HG03521 (cell line): ENCODE results near the gene ZBTB8A.
"Not testable (repeated sequence)": the region's sequence is repeated elsewhere in the genome, so short reads cannot be mapped to it uniquely, and the experiment has no call there.

Source experiments
- ATAC-seq: cut with Tn5 transposase; IDR thresholded peaks from one replicate; pipeline ENCODE4 v1.9.1; 2021; ENCODE audit warnings: mild to moderate bottlenecking, moderate library complexity; ENCODE audit not compliant: unreplicated experiment

The ZBTB8A gene

DNA sequence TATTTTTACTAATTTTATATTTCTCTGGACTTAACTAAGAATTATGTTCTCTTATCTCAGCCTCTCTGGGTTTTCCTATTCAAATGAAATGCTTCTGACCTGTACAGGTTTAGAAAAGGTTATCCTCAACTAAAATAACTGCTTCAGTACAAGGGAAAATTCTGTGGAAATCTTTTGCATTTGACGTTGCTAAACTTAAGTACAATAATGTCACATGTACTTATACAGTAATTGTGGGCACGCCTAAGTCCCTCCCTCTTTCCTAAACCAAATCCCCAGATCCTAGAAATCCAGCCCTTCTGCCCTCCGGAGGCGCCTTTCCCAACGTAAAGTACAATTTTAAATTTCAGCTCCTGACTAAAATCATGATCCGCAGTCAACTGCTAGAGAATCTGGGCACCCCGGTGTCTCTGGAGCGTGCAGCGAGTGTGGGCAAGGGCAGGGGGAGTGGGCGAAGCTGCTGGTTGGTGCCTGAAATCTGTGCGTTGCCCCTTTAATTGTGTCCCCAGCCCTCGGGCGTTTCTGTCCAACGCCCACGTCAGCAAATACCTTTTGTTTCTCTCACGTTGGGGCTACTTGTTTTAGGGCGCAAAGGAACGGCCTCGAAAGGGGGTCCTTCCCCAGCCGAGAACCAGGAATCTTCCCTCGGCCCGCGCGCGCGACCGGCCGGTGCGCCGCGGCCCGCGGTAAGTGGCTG is at the start of gene ZBTB8A:
TSS of gene ZBTB8A (plus strand) at position 541 of the 697 bp plus-strand sequence. CDS start 53,505 bp downstream, outside the sequence.
- no peak for ATAC-seq

DNA sequence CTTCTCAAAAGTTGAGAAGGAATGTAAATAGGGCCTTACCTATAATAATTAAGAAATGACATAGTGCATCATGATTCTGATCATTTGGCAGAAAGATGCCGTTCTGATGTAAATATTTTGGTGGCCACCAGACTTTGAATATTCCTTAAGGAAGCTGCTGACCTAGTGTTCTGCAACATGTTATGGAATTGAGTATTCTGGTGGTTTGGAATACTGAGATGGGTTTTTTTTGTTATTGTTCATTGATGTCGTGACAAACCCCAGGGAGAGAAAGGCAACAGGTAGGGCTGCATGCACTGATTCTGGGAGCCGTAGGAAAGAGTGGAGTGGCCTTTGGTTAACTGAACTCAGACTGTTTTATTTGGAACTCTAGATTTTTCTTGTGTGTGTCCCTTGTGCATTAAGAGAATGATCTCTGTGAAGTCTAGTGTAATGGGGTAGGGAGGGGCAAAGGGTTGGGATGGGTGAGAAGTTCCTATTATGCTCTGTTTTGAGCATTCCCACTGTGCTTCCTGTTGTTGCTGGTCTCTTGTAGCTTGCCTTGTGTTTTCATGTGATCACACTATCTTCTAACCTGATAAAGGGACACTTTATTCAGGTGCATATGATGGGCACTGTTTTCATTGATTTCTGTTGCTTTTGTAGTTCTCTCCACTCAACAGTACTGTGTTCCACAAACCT is 49.3 kb upstream of the ZBTB8A start:
- no peak for ATAC-seq

DNA sequence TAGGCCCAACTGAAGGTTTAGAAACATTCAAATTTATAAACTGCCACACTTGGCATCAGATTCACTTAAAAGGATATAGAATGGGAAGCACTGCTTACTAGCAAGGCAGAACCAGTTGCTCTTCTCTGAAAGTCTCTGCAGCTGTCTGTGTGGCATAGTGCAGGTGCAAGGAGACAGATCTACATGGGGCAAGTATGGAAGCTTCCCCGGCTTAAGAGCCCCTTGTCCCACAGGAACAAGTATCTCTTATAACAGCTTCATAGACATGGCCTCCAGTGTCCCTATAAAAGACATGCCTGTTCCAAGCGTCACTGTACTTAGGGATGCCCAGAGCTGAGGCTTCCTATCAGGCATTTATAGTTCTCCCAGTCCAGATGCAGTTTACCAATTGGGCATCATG is 47.8 kb upstream of the ZBTB8A start:
- no peak for ATAC-seq

DNA sequence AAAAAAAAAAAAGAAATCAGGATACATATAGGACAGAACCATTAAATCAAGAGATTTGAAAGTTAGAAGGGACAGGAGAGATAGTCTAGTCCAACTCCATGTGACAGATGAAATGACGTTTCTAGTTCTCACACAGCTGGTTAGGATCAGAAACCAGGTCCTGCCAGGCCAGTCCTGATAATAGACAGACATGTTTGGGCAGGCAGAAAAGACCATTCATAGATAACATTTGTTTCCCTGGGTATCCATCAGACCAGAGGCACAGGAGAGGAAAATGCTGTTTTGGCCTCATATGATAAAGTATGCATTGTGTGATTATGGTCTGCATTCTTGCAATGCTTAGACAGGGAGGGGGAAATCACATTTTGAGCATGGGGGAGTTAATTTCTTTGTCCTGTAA is 45.0 kb upstream of the ZBTB8A start:
- ATAC-seq, result no peak

DNA sequence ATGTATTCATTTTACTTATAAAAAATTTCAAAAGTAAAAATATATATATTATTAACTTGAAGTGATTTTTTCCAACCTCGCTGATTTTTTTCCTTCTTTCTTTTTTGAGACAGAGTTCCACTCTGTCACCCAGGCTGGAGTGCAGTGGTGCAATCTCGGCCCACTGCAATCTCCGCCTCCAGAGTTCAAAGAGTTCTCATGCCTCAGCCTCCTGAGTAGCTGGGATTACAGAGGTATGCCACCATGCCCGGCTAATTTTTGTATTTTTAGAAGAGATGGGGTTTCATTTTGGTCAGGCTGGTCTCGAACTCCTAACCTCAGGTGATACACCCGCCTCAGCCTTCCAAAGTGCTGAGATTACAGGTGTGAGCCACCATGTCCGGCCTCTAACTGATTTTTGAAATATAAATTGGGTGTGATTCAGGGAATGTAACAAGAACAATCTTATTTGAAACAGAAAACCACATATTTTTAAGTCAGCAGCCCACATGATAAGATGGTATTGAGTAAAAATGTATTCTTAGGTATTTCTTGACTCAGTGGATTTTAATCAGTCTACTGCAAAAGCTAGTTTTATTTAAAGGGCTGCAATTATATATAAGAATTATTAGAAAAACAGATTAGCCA is 44.4 kb upstream of the ZBTB8A start:
- no peak for ATAC-seq

DNA sequence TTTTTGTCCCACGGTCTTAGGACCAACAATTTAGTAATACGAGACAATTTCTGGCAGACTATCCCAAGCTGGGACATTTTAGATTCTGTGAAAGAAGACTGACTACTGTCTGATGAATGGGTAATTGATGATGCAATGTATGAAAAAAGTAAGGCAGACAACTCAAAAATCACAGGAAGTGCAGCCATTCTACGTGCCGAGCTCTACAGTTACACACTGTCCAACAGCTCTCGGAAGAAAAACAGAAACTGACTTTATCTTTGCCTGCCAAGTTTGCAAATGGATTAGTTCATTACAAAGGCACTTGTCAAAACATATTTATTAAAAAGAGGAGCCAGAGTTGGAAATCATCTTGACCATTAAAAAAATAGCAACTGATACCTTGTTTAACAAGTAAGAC is 43.1 kb upstream of the ZBTB8A start:
- no peak for ATAC-seq

DNA sequence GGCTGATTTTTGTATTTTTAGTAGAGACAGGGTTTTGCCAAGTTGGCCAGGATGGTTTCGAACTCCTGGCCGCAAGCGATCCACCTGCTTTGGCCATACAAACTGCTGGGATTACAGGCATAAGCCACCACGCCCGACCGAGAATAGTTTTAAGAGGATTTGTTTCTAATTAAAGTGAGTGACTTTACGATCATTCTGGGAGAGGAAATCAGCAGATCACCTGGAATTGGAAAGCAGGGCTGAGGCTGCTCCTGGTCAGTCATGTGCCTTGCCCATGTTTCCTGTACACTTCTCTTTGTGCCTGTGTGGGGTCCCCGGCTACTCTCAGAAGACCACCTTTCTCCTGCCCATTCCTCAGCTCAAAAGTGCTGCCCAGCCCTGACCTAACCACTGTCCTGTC is 40.5 kb upstream of the ZBTB8A start:
- ATAC-seq, result no peak

DNA sequence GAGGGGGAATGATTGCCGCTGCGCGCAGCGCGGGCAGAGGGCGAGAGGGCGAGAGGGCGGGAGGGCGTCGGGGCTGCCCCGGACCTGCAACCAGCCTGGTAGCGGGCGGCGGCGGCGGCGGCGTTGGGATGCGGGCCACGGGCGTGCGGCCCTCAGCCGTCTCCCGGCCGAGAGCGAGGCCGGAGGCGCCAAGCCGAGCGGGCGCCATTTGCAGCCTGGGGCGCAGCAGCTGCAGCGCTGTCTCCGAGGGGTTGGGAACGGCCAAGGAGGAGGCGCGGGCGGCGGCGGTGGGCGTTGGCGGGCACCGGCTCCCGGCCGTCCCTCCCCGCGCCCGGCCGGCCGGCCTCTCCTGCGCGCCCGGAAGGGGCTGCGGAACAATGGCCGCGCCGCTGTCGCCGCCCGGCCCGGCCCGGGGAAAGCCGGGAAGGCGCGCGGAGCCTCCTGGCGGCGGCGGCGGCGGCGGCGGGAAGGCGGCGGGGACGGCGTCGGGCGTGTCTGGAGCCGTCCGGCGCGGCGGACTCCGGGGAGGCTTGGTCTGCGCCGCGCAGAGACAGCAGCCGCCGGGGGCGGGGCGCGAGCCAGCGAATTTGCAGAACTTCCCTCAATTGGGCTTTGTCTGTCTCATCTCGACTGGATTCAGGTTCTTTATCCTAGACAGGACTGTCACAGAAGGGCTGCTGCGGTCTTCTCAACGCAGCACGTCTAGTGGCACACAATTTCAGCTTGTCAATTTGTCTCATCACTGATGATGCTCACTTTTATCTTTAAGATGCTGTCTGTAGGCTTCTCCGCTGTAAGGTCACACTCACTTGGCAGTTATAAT is 38.6 kb upstream of the ZBTB8A start:
- ATAC-seq, result no peak

DNA sequence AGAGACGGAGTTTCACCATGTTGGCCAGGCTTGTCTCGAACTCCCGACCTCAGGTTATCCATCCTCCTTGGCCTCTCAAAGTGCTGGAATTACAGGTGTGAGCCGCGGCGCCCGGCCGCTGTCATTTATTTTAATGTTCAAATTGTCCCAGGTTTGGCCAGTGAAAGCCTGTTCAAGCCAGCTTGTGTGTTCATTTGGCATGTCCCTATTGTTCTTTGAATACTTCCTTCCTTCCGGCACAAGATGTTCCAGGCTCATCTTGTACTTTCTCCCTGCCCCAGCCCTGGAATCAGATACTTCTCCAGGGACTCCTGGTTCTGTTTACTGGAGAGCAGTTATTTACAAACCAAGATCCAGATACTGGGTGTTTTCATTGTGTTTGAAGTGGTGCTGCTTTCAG is 37.4 kb upstream of the ZBTB8A start:
- no peak for ATAC-seq

DNA sequence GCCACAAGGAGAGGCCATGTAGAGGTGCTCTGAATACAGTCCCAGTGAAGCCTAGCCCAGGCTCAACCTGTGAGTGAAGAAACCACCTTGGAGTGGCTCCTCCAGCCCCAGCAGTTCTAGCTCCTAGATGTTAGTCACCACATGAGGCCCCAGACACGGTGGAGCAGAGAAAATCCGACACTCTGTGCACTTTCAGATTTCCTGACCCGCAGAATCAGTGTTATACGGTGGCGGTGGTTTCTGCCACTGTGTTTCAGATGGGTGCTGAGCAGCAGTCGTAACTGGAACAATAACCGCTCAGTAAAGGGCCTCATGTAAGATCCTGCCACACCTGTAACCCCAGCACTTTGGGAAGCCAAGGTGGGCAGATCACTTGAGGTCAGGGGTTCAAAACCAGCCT is 36.1 kb upstream of the ZBTB8A start:
- no peak for ATAC-seq

DNA sequence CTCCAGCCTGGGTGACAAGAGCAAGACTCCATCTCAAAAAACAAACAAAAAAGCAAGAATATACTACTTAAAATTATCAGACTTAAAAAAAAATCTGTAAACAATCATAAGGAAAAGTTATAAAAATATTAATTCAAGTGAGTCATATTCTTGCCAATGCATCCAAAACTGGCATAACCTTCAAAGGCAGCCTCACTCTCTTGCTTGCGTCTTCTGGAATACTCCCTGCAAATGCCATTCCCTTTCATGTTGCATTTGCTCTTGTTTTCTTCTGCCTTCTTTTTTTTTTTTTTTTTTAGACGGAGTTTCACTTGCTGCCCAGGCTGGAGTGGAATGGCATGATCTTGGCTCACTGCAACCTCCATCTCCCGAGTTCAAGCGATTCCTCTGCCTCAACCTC is 32.2 kb upstream of the ZBTB8A start:
- ATAC-seq, result no peak

DNA sequence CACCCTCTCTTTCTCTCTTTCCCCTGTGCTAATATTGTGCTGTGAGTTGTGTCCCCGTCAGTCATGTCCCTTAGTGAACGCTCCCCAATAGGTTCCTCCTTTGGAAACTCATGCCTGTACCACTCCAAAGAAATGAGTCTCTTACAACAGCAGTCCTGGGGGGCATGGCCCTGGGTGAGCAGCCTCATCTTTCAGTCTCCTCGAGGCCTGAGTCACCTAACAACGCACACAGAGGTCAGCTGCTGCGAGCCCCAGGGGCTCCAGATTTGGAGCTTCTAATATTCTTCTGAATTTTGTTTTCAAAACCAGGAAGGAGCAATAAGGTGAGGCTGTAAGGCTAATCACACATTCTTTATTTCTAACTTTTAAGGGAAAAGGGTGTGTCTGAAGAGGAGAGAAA is 30.5 kb upstream of the ZBTB8A start:
- ATAC-seq, result no peak

DNA sequence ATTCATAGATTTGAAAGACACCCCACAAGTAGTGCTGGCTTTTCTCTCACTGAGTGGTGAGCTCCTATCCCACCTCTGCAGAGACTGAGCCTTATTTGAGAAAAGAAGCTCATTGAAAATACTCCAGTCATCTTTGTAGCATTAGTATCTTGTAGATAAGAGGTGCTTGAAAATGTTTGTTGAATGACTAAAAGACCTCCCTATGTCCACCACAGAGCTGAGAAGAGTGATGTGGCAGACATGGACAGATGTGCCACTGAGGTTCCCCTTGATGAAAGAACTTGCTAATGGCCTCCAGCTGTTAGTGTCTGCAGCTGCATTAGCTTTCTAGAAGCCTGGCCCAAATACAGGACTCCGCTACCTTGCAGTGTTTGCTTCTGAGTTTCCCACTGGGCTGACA is 29.3 kb upstream of the ZBTB8A start:
- ATAC-seq, result no peak

DNA sequence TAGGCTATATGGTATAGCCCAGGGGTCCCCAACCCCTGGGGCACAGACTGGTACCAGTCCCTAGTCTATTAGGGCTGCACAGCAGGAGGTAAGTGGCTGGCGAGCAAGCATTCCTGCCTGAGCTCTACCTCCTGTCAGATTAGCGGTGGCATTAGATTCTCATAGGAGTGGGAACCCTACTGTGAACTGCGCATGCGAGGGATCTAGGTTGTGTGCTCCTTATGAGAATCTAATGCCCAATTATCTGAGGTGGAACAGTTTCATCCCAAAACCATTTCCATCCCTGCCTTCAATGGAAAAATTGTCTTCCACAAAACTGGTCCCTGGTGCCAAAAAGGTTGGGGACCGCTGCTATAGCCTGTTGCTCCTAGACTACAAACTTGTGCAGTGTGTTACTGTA is 22.8 kb upstream of the ZBTB8A start:
- ATAC-seq, result no peak

DNA sequence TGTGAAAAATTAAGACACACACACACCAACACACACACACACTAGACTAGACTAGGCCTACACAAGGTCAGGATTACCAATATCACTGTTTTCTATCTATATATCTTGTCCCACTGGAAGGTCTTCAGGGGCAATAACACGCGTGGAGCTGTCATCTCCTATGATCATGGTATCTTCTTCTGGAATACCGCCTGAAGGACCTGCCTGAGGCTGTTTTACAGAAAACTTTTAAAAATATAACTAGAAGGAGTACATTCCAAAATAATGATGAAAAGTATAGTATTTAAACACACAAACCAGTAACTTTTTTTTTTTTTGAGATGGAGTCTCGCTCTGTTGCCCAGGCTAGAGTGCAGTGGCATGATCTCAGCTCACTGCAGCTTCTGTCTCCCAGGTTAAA is 20.3 kb upstream of the ZBTB8A start:
- no peak for ATAC-seq

DNA sequence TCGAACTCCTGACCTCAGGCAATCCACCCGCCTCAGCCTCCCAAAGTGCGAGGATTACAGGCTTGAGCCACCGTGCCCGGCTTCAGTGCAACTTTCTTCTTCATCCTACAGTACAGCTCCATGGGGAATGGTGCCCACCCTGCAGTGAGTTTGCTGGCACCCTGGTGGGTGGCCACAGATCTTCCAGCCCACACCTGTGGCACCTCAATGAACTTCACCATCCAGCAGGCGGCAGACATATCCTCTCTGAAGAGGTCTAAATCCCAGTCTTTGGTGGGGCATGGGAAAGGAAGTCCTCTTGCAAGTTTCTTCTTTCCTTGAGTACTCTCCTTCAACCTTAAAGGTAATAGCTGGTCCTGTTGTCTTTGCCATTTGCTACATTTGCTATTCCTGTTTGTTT is 18.1 kb upstream of the ZBTB8A start:
- no peak for ATAC-seq

DNA sequence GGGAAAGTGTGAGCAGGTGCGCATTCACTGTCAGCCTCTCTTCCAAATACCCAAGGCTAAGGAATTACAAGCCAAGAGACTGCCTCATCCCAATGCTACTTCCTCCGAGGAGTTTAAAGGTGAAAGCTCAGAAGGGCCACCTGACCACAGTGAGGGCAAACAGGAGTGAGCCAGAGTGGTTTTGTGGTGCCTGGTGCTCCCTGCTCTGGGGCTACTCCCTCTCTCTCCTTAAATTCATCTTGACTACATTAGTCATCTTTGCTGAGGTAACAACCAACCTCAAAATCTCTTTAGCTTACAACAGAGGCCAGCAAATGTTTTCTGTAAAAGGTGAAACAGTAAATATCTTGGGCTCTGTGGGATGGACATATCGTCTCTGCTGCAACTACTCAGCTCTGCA is 14.2 kb upstream of the ZBTB8A start:
- no peak for ATAC-seq

DNA sequence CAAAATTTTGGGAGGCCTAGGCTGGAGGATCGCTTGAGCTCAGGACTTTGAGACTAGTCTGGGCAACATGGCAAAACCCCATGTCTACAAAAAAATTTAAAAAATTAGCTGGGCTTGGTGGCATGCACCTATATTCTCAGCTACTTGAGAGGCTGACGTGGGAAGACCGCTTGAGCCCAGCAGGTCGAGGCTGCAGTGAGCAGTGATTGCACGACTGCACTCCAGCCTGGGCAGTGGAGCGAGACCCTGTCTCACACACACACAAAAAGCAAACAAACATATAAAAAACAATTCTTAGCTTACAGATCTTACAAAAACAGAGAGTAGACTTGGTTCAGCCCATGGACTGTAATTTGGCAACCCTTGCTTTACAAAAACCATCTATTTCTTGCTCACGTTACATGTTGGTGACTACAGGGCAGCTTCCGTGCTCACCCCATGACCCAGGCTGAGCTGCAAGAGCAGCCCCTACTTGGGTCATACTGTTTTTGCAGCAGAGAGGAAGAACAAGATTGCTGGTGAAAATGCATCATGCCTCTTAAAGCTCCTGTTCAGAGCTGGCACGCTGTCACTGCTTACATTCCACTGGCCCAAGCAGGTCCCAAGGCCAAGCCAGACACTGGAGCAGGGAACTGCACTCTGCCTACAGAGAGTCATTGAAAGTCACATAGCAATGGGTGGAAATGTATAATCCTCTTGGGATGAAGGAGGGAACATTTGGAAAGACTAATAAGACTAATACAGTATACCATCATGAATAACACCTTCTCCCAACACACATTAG is 13.4 kb upstream of the ZBTB8A start:
- ATAC-seq, result no peak

DNA sequence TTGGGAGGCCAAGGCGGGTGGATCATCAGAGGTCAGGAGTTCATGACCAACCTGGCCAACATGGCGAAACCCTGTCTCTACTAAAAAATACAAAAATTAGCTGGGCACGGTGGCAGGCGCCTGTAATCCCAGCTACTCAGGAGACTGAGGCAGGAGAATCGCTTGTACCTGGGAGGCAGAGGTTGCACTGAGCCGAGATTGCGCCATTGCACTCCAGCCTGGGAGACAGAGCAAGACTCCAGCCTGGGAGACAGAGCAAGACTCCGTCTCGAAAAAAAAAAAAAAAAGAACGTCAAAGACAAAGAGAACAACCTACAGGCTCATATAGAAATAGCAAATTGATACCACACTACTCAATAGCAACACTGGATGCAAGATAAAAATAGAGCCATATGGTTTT is 10.7 kb upstream of the ZBTB8A start:
- ATAC-seq, result not testable (repeated sequence)

DNA sequence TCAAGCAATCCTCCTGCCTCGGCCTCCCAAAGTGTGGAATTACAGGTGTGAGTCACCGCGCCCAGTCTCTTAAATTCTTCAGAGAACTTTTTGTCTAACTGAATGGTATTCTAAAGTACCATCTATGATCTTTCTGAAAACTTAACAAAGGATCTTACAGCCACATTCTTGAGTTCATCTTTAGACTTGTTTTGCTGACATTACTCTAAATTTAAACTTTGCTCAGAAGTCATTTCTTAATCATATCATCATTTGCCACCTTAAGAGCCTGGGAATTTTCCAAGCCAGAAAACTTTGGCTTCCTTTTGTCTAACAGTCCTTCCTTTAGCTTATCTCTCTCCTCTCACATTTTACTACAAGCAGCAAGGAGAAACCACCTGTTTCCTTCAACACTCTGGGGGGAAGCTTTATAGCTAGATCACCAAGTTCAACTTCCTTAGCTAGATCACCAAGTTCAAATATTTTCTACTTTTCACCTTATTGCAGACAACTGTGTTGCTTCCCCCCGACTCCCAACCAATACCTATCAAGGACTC is 5.4 kb upstream of the ZBTB8A start:
- ATAC-seq, result no peak
